OCI-LY1 (cell line): ENCODE measurements around the gene HCFC1.

Experiments used
- H2AFZ ChIP-seq: fragments of 200-600 bp; sonication (generic), shearing (Covaris generic); 2 replicates; pipeline ENCODE4 v1.6.0; 2014; ENCODE audit warnings: antibody characterized with exemption, mild to moderate bottlenecking, low read length
- H3F3A ChIP-seq: fragments of 200-600 bp; sonication (generic), shearing (Covaris generic); 2 replicates; pipeline ENCODE4 v1.6.0; 2014; ENCODE audit warnings: mild to moderate bottlenecking, antibody characterized with exemption, low read length, moderate library complexity; ENCODE audit not compliant: insufficient read depth
- H3K27ac ChIP-seq: fragments of 200-600 bp; sonication (generic); 2 replicates; pipeline ENCODE4 v1.5.1; 2014; ENCODE audit warnings: low read length, mixed run types, mild to moderate bottlenecking, low read depth; ENCODE audit not compliant: poor library complexity, severe bottlenecking
- H3K27me3 ChIP-seq: fragments of 200-600 bp; sonication (generic); 2 replicates; pipeline ENCODE4 v1.6.0; 2014; ENCODE audit warnings: antibody characterized with exemption, mild to moderate bottlenecking, low read length, moderate library complexity; ENCODE audit not compliant: insufficient read depth
- H3K36me3 ChIP-seq: fragments of 200-600 bp; sonication (generic); 2 replicates; pipeline ENCODE4 v1.6.1; 2014; ENCODE audit warnings: mild to moderate bottlenecking, antibody characterized with exemption, low read length, moderate library complexity, mixed read lengths; ENCODE audit not compliant: insufficient read depth
- H3K4me1 ChIP-seq: fragments of 200-600 bp; sonication (generic); 2 replicates; pipeline ENCODE4 v1.5.1; 2014; ENCODE audit warnings: mild to moderate bottlenecking, low read length, moderate library complexity; ENCODE audit not compliant: insufficient read depth, severe bottlenecking
- H3K4me2 ChIP-seq: fragments of 200-600 bp; sonication (generic), shearing (Covaris generic); 2 replicates; pipeline ENCODE4 v1.6.1; 2014; ENCODE audit warnings: low read length
- H3K4me3 ChIP-seq: fragments of 200-600 bp; sonication (generic); 2 replicates; pipeline ENCODE4 v1.5.1; 2014; ENCODE audit warnings: low read length, low read depth, mild to moderate bottlenecking, mixed read lengths; ENCODE audit not compliant: poor library complexity, severe bottlenecking
- H3K79me2 ChIP-seq: fragments of 200-600 bp; shearing (Covaris generic); 2 replicates; pipeline ENCODE4 v1.6.1; 2016; ENCODE audit warnings: mixed run types, low read length, mixed read lengths; ENCODE audit not compliant: insufficient read depth
- H3K9ac ChIP-seq: fragments of 200-600 bp; sonication (generic), shearing (Covaris generic); 2 replicates; pipeline ENCODE4 v1.6.1; 2014; ENCODE audit warnings: mild to moderate bottlenecking, low read length, mixed read lengths
- H3K9me2 ChIP-seq: fragments of 200-600 bp; sonication (generic), shearing (Covaris generic); 2 replicates; pipeline ENCODE4 v1.6.1; 2014; ENCODE audit warnings: low read depth, mild to moderate bottlenecking, low read length, mixed read lengths
- H3K9me3 ChIP-seq: fragments of 200-600 bp; shearing (Covaris generic); 2 replicates; pipeline ENCODE4 v1.6.1; 2014; ENCODE audit warnings: low read length, mixed read lengths
- H4K20me1 ChIP-seq: fragments of 200-600 bp; sonication (generic), shearing (Covaris generic); 2 replicates; pipeline ENCODE4 v1.6.0; 2016; ENCODE audit warnings: mild to moderate bottlenecking, low read length; ENCODE audit not compliant: insufficient read depth
- EZH2 ChIP-seq: fragments of 200-600 bp; sonication (generic), shearing (Covaris generic); IDR thresholded peaks from 2 replicates; pipeline ENCODE4 v1.8.0; 2017; ENCODE audit warnings: borderline replicate concordance, mixed run types, mild to moderate bottlenecking, antibody characterized with exemption, low read length, moderate library complexity, mixed read lengths
- TF ChIP-seq, protein P1 (sequence below): fragments of 200-600 bp; sonication (generic), shearing (Covaris generic); IDR thresholded peaks from 2 replicates; pipeline ENCODE4 v1.5.1; 2017; ENCODE audit warnings: mild to moderate bottlenecking, antibody characterized with exemption, low read length, moderate library complexity, mixed read lengths

The HCFC1 gene

DNA sequence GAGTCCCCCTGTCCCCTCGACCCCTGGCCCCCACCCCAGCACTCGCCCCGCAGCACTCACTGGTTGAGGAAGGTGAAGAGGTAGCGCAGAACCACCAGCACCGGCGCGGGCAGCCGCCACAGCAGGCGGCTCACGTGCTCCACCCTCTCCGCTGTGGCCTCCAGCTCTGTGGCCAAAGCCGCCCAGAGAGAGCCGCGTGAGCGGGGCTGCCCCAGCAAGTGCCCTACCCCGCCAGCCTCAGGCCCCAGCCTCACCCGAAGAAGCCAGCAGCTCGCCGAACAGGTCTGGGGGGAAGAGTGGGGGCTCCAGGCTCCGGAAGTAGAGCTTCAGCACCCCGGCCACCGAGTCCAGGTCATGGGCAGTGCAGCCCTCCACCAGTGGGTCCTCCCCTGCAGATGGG is 61.2 kb downstream of the HCFC1 start:
- Histone ChIP-seq H3K4me1 (no peaks in the 10 kb centered on the region), H3K4me2 (no peak overlapping the region), H3K9ac (no peak overlapping the region), H3K36me3 (peaks cover 27% of the 10 kb centered on the region), H3K27ac (no peak overlapping the region), H3K9me2 (no peaks in the 10 kb centered on the region), H3K9me3 (no peaks in the 10 kb centered on the region), H3F3A (no peaks in the 10 kb centered on the region), H3K4me3 (no peak overlapping the region), H3K27me3 (no peaks in the 10 kb centered on the region), H4K20me1 (no peaks in the 10 kb centered on the region), H2AFZ (no peak overlapping the region), H3K79me2 (no peaks in the 10 kb centered on the region)
- TF ChIP-seq, protein P1, sequence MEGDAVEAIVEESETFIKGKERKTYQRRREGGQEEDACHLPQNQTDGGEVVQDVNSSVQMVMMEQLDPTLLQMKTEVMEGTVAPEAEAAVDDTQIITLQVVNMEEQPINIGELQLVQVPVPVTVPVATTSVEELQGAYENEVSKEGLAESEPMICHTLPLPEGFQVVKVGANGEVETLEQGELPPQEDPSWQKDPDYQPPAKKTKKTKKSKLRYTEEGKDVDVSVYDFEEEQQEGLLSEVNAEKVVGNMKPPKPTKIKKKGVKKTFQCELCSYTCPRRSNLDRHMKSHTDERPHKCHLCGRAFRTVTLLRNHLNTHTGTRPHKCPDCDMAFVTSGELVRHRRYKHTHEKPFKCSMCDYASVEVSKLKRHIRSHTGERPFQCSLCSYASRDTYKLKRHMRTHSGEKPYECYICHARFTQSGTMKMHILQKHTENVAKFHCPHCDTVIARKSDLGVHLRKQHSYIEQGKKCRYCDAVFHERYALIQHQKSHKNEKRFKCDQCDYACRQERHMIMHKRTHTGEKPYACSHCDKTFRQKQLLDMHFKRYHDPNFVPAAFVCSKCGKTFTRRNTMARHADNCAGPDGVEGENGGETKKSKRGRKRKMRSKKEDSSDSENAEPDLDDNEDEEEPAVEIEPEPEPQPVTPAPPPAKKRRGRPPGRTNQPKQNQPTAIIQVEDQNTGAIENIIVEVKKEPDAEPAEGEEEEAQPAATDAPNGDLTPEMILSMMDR, result no peak
- no peak for TF ChIP-seq EZH2

DNA sequence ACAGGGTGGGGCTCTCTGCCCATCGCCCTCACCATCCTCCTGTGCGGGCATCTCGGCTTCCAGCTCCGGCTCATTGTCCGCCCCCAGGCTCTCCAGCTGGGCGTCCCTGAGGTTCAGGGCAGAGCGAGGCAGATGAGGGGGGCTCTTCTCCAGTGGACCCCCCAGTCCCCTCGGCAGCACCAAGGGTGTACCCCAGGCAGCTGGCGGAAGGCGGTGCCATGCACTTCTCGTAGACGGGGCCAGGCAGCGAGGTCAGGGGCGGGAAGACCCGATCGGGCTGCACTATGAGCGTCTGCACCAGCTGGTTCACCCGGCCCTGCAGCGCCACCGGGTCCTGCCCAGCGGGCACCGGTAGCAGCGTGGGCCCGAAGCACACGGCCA is 61.6 kb downstream of the HCFC1 start:
- H3K4me3 ChIP-seq, result no peak overlapping the region
- H3F3A ChIP-seq, result no peaks in the 10 kb centered on the region
- H3K9me3 ChIP-seq, result no peaks in the 10 kb centered on the region
- H3K79me2 ChIP-seq, result no peaks in the 10 kb centered on the region
- no peak overlapping the region for H3K9ac ChIP-seq
- no peaks in the 10 kb centered on the region for H4K20me1 ChIP-seq
- H3K27ac ChIP-seq, result no peak overlapping the region
- no peak overlapping the region for H3K4me2 ChIP-seq
- H3K27me3 ChIP-seq, result no peaks in the 10 kb centered on the region
- no peak overlapping the region for H2AFZ ChIP-seq
- H3K9me2 ChIP-seq, result no peaks in the 10 kb centered on the region
- TF ChIP-seq, protein P1, result no peak
- no peak for TF ChIP-seq EZH2
- peaks cover 27% of the 10 kb centered on the region for H3K36me3 ChIP-seq
- H3K4me1 ChIP-seq, result peaks cover 2% of the 10 kb centered on the region

DNA sequence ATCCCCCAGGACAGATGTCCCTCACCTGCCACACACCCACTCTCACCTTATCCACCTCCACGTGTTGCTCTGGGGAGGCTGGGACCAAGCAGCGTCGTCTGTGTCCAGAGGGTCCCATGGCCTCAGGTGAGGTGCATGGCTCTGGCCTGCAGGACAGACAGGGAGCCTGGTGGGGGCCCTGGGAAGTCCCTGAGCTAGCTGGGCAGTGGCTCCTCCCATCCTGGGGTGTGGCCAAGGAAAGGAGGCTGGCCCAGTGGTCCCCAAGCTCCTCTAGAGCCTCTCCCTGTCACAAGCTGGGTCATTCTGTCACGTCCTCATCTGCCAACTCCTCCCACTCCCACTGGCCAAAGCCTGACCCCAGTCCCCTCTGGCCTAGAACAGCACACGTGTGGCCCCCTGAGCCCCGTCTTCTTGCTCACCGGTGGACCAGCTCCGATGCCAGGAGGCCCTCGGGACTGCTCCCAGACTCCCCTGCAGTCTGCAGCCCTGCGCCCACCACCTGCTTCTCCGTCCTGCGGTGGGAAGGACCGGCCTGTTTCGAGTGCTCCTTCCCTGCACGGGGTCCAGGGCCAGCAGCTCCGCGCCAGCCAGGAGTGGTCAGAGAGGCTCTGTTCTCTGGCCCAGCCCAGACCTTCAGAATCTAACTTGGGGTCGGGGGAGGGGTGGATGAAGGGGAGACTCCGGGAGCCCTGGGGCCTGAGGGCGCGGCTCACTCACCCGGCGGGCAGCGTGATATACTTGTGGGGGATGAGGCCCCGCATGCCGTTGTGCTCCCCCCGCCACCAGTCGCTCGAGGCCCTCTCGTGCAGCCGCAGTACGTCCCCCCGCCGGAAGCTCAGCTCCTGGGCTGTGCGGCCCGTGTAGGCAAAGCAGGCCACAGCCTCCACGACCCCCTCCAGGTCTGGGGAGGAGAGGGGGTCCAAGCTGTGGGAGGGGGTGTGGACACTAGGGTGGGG is 62.3 kb downstream of the HCFC1 start:
- peaks cover 8% of the 10 kb centered on the region for H3K4me1 ChIP-seq
- H2AFZ ChIP-seq, result no peak overlapping the region
- no peaks in the 10 kb centered on the region for H3K27me3 ChIP-seq
- peaks cover 22% of the 10 kb centered on the region for H3K36me3 ChIP-seq
- H3K27ac ChIP-seq, result no peak overlapping the region
- no peaks in the 10 kb centered on the region for H3K79me2 ChIP-seq
- H3K9me2 ChIP-seq, result no peaks in the 10 kb centered on the region
- H3K9ac ChIP-seq, result no peak overlapping the region
- no peak overlapping the region for H3K4me2 ChIP-seq
- H3F3A ChIP-seq, result no peaks in the 10 kb centered on the region
- TF ChIP-seq, protein P1, result no peak
- TF ChIP-seq EZH2, result no peak
- no peak overlapping the region for H3K4me3 ChIP-seq
- H3K9me3 ChIP-seq, result no peaks in the 10 kb centered on the region
- no peaks in the 10 kb centered on the region for H4K20me1 ChIP-seq
